ENCODE results near the gene ESCO1. TPM values are rescaled to one million over a fixed set of nuclear protein-coding genes. Genes with fewer than 3 reads are reported as not detected.
A peak's percentile ranks its signal among the peaks of the same experiment; 100 is the strongest.
"Not testable (repeated sequence)": the region's sequence is repeated elsewhere in the genome, so short reads cannot be mapped to it uniquely, and the experiment has no call there.

ESCO1 gene
- total RNA-seq, 2 experiments from 2014 or later, result 25.3 to 37.7 TPM

DNA sequence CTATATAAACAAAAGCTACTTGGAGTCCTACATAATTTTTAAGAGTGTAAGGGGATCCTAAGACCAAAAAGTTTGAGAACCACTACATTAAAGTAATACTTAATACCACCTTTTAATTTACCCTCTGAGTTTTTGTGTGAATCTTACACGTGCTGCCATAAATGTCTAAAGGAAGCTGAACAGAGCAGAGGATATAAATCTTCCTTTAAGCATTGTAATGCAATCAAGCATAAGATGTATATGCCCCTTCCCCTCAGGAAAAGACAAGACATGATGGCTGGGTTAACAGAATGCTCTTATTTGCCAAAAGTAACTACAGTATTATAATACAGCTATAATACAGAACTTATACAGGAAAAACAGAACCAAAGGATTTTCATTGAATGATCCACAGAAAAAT is 2.9 kb downstream of the ESCO1 start:
- Histone ChIP-seq H3K36me3 (ENCODE audit: insufficient read depth, low read length) (peaks cover 35% of the 10 kb centered on the region), H3K79me2 (ENCODE audit: insufficient read depth, low read depth, low read length) (peaks cover 66% of the 10 kb centered on the region), H3K4me3 (ENCODE audit: low read depth, low read length, poor library complexity, severe bottlenecking) (peak overlapping the region; percentile 87), H4K20me1 (ENCODE audit: insufficient read depth, low read length) (peaks cover 10% of the 10 kb centered on the region; the same call in 1 of the 2 replicates), H2AFZ (ENCODE audit: low read length) (no peak overlapping the region), H3K27ac (ENCODE audit: low read depth, low read length, poor library complexity, severe bottlenecking) (peak overlapping the region; percentile 7), H3K9me3 (ENCODE audit: low read length) (peaks cover 10% of the 10 kb centered on the region), H3K4me1 (ENCODE audit: insufficient read depth, low read length, poor library complexity, severe bottlenecking) (peaks cover 28% of the 10 kb centered on the region), H3K4me2 (ENCODE audit: low read length) (peak overlapping the region; percentile 81), H3K9me2 (ENCODE audit: insufficient read depth, low read length) (no peaks in the 10 kb centered on the region)
- TF ChIP-seq EZH2phosphoT487 (IDR thresholded peaks at IDR 0.05; ENCODE audit: borderline replicate concordance, low read depth, low read length), result no peak
- TF ChIP-seq, protein P1, sequence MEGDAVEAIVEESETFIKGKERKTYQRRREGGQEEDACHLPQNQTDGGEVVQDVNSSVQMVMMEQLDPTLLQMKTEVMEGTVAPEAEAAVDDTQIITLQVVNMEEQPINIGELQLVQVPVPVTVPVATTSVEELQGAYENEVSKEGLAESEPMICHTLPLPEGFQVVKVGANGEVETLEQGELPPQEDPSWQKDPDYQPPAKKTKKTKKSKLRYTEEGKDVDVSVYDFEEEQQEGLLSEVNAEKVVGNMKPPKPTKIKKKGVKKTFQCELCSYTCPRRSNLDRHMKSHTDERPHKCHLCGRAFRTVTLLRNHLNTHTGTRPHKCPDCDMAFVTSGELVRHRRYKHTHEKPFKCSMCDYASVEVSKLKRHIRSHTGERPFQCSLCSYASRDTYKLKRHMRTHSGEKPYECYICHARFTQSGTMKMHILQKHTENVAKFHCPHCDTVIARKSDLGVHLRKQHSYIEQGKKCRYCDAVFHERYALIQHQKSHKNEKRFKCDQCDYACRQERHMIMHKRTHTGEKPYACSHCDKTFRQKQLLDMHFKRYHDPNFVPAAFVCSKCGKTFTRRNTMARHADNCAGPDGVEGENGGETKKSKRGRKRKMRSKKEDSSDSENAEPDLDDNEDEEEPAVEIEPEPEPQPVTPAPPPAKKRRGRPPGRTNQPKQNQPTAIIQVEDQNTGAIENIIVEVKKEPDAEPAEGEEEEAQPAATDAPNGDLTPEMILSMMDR (conservative IDR thresholded peaks at IDR 0.05; ENCODE audit: low read length), result no peak
- POLR2A ChIA-PET, result interaction anchor here (0.6 to 2.8 kb wide), 10 partner anchors 8 to 1645 kb away, joined by 3 to 12 read pairs (median 4); partner anchors contain the start of gene SNRPD1
- DNase-seq (ENCODE audit: low spot score), result no peak
- intact Hi-C loops (cut with micrococcal nuclease; ENCODE audit: unreplicated experiment), result no loop called here
- no TSS peak for BruUV-seq (replicated peaks)
- CTCF ChIA-PET (ENCODE audit: unreplicated experiment), result no interaction called here

DNA sequence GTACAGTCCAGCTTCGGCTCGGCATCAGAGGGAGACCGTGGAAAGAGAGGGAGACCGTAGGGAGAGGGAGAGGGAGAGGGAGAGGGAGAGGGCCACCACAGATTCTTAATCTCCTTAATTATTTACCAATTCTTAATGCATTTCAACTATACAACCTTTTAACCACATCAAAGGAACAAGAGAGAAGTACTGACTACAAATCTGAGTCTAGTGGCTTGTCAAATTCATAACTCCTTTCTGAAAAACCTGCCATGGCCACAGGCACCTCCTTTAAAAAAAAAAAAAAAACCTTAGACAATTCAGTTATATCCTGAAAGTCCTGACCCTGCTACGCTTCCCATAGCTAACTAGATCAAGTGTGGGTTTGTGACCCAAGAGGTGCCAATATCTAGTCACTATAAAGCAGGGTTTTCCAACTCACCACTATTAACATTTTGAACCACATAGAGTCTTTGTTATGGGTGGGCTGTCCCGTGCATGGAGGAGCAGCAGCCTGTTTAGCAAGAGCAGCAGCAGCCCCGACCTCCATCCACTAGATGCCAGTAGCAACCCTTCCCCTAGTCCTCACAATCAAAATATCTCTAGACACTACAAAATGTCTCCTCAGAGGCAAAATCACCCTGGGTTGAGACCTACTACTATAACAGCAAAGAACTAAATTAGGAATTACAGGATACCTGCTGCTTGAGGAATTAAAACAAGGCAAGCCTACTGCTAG is 6.8 kb downstream of the ESCO1 start:
- no peaks in the 10 kb centered on the region for H3K9me2 ChIP-seq (ENCODE audit: insufficient read depth, low read length)
- POLR2A ChIA-PET, result interaction anchor here (0.6 kb wide), 1 partner anchor 31 kb away, joined by 3 read pairs; no protein-coding TSS in a partner anchor
- no TSS peak for BruUV-seq (replicated peaks)

DNA sequence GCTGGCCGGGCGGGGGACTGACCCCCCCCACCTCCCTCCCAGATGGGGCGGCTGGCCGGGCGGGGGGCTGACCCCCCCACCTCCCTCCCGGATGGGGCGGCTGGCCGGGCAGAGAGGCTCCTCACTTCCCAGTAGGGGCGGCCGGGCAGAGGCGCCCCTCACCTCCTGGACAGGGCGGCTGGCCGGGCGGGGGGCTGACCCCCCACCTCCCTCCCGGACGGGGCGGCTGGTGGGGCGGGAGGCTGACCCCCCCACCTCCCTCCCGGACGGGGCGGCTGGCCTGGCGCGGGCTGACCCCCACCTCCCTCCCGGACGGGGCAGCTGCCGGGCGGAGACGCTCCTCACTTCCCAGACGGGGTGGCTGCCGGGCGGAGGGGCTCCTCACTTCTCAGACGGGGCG is 8.1 kb downstream of the ESCO1 start:
- H3K4me3 ChIP-seq (ENCODE audit: low read depth, low read length, poor library complexity, severe bottlenecking); POLR2A ChIA-PET; BruUV-seq (replicated peaks); H3K9me2 ChIP-seq (ENCODE audit: insufficient read depth, low read length); H2AFZ ChIP-seq (ENCODE audit: low read length); H3K4me1 ChIP-seq (ENCODE audit: insufficient read depth, low read length, poor library complexity, severe bottlenecking); intact Hi-C loops (cut with micrococcal nuclease; ENCODE audit: unreplicated experiment); DNase-seq (ENCODE audit: low spot score); CTCF ChIA-PET (ENCODE audit: unreplicated experiment); H3K4me2 ChIP-seq (ENCODE audit: low read length); H4K20me1 ChIP-seq (ENCODE audit: insufficient read depth, low read length); H3K27ac ChIP-seq (ENCODE audit: low read depth, low read length, poor library complexity, severe bottlenecking): not testable (repeated sequence)
- peaks cover 83% of the 10 kb centered on the region for H3K79me2 ChIP-seq (ENCODE audit: insufficient read depth, low read depth, low read length)
- H3K9me3 ChIP-seq (ENCODE audit: low read length), result peaks cover 10% of the 10 kb centered on the region
- H3K36me3 ChIP-seq (ENCODE audit: insufficient read depth, low read length), result peaks cover 61% of the 10 kb centered on the region

More for the DNA sequence above, 6.8 kb downstream of the ESCO1 start:
- no peak overlapping the region for H2AFZ ChIP-seq (ENCODE audit: low read length)
- no peak for DNase-seq (ENCODE audit: low spot score)
- peaks cover 83% of the 10 kb centered on the region for H3K79me2 ChIP-seq (ENCODE audit: insufficient read depth, low read depth, low read length)
- peaks cover 20% of the 10 kb centered on the region for H3K4me1 ChIP-seq (ENCODE audit: insufficient read depth, low read length, poor library complexity, severe bottlenecking)
- H3K4me3 ChIP-seq (ENCODE audit: low read depth, low read length, poor library complexity, severe bottlenecking), result no peak overlapping the region
- TF ChIP-seq EZH2phosphoT487 (IDR thresholded peaks at IDR 0.05; ENCODE audit: borderline replicate concordance, low read depth, low read length), result no peak
- TF ChIP-seq, protein P1 (conservative IDR thresholded peaks at IDR 0.05; ENCODE audit: low read length), result peak; percentile 40; the same call in 1 of the 2 replicates
- CTCF ChIA-PET (ENCODE audit: unreplicated experiment), result no interaction called here
- intact Hi-C loops (cut with micrococcal nuclease; ENCODE audit: unreplicated experiment), result no loop called here
- peaks cover 10% of the 10 kb centered on the region; the same call in 1 of the 2 replicates for H4K20me1 ChIP-seq (ENCODE audit: insufficient read depth, low read length)
- H3K36me3 ChIP-seq (ENCODE audit: insufficient read depth, low read length), result peaks cover 57% of the 10 kb centered on the region
- H3K27ac ChIP-seq (ENCODE audit: low read depth, low read length, poor library complexity, severe bottlenecking), result no peak overlapping the region
- H3K4me2 ChIP-seq (ENCODE audit: low read length), result no peak overlapping the region
- H3K9me3 ChIP-seq (ENCODE audit: low read length), result peaks cover 10% of the 10 kb centered on the region
